ENCODE measurements around the gene SUN3.

The SUN3 gene

GRCh38 chr7:47942132-47942531 lies 86.8 kb downstream of the SUN3 start:
- DNase-seq: no peak

- no peak for DNase-seq
Measured at GRCh38 chr7:47941136-47941844, 87.6 kb downstream of the SUN3 start.

- DNase-seq: no peak
Measured at GRCh38 chr7:47940088-47941013, 88.6 kb downstream of the SUN3 start.

GRCh38 chr7:47939425-47940036 lies 89.4 kb downstream of the SUN3 start:
- no peak for DNase-seq

GRCh38 chr7:47938574-47939165 lies 90.2 kb downstream of the SUN3 start:
- no peak for DNase-seq

- no peak for DNase-seq
Measured at GRCh38 chr7:47937711-47938573, 91.0 kb downstream of the SUN3 start.

Measured in activated naive CD4-positive, alpha-beta T cell treated with anti-CD3 and anti-CD28 coated beads, Interleukin-2, amount 50 U/mL, for 16 hours (primary cell).